Measurements from ENCODE around the gene BMPER.

Gene BMPER

GRCh38 chr7:34158368-34159153 is 253.2 kb downstream of the BMPER start:
- no peaks in the 10 kb centered on the region for H3K4me1 ChIP-seq (ENCODE audit: control insufficient read depth, insufficient read depth, low read length)
- H3K9me3 ChIP-seq (ENCODE audit: control insufficient read depth, insufficient read depth, low read depth, low read length) = no peaks in the 10 kb centered on the region
- CTCF ChIA-PET = interaction anchor here (0.6 to 1.6 kb wide), 5 partner anchors 13 to 379 kb away, joined by 3 to 6 read pairs (median 3); no protein-coding TSS in a partner anchor
- no peak overlapping the region for H3K27ac ChIP-seq (ENCODE audit: extremely low read depth, low read depth, low read length)
- H3K4me3 ChIP-seq (ENCODE audit: low read depth, low read length) = no peak overlapping the region
- TF ChIP-seq MEIS1 (CRISPR knock-in tag; IDR thresholded peaks at IDR 0.05; ENCODE audit: borderline replicate concordance) = no peak
- TF ChIP-seq ZNF558 (tag by site-specific recombination; IDR thresholded peaks at IDR 0.05) = no peak
- TF ChIP-seq, protein P1, sequence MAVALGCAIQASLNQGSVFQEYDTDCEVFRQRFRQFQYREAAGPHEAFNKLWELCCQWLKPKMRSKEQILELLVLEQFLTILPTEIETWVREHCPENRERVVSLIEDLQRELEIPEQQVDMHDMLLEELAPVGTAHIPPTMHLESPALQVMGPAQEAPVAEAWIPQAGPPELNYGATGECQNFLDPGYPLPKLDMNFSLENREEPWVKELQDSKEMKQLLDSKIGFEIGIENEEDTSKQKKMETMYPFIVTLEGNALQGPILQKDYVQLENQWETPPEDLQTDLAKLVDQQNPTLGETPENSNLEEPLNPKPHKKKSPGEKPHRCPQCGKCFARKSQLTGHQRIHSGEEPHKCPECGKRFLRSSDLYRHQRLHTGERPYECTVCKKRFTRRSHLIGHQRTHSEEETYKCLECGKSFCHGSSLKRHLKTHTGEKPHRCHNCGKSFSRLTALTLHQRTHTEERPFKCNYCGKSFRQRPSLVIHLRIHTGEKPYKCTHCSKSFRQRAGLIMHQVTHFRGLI (tag by site-specific recombination; IDR thresholded peaks at IDR 0.05) = no peak
- TF ChIP-seq ZBTB49 (tag by site-specific recombination; IDR thresholded peaks at IDR 0.05; ENCODE audit: low read depth) = no peak
- TF ChIP-seq HOXC10 (CRISPR knock-in tag; IDR thresholded peaks at IDR 0.05) = no peak
- TF ChIP-seq ZNF362 (tag by site-specific recombination; IDR thresholded peaks at IDR 0.05) = no peak
- H3K36me3 ChIP-seq (ENCODE audit: control insufficient read depth in 2 of 2, insufficient read depth in 1 of 2, low read length in 2 of 2) = no peaks in the 10 kb centered on the region
- POLR2A ChIA-PET = no interaction called here

DNA sequence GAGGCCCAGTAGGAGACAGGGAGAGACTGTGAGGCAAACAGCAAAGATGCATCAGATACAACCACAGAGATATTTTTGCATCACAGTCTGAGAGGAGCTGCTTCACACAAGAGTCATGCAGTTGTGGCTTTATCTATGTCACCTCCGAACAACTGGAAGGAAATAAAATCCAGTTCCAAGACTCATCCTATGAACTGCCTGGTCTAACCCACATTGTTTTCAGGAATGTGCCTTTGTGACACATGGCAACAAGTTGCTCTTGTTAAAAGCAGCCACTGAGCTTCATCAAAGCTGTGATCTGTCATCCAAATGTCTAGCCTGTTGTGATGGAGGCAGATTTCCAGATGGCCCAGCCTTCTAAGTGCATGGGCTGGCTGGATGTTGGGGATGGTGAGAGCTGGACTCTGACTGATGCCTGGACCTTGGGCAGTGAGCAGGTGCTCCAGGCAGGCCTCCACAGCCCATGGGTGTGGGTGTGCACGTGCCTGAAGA is 255.0 kb downstream of the BMPER start:
- TF ChIP-seq SCRT2 (tag by site-specific recombination; IDR thresholded peaks at IDR 0.05) (0 out of 2 replicates have a peak, but pooled peaks have one; percentile 14), ZNF404 (tag by site-specific recombination; IDR thresholded peaks at IDR 0.05) (no peak)
- CTCF ChIA-PET = interaction anchor here (0.6 to 1.5 kb wide), 2 partner anchors 34 to 161 kb away, joined by 5 read pairs; no protein-coding TSS in a partner anchor
- POLR2A ChIA-PET = no interaction called here
- Histone ChIP-seq H3K4me1 (ENCODE audit: control insufficient read depth, insufficient read depth, low read length) (no peaks in the 10 kb centered on the region), H3K9me3 (ENCODE audit: control insufficient read depth, insufficient read depth, low read depth, low read length) (no peaks in the 10 kb centered on the region), H3K4me3 (ENCODE audit: low read depth, low read length) (no peak overlapping the region), H3K27ac (ENCODE audit: extremely low read depth, low read depth, low read length) (no peak overlapping the region), H3K36me3 (ENCODE audit: control insufficient read depth in 2 of 2, insufficient read depth in 1 of 2, low read length in 2 of 2) (no peaks in the 10 kb centered on the region)

- Histone ChIP-seq H3K27ac (ENCODE audit: extremely low read depth, low read depth, low read length) (no peak overlapping the region), H3K36me3 (ENCODE audit: control insufficient read depth in 2 of 2, insufficient read depth in 1 of 2, low read length in 2 of 2) (no peaks in the 10 kb centered on the region), H3K9me3 (ENCODE audit: control insufficient read depth, insufficient read depth, low read depth, low read length) (no peaks in the 10 kb centered on the region), H3K4me1 (ENCODE audit: control insufficient read depth, insufficient read depth, low read length) (no peaks in the 10 kb centered on the region), H3K4me3 (ENCODE audit: low read depth, low read length) (no peak overlapping the region)
- CTCF ChIA-PET = interaction anchor here (0.7 kb wide), 1 partner anchor 74 kb away, joined by 5 read pairs; no protein-coding TSS in a partner anchor
- POLR2A ChIA-PET = no interaction called here
- TF ChIP-seq ZNF121 (tag by site-specific recombination; IDR thresholded peaks at IDR 0.05) = no peak
Observed at GRCh38 chr7:34162027-34162565, 256.8 kb downstream of the BMPER start.

- H3K9me3 ChIP-seq (ENCODE audit: control insufficient read depth, insufficient read depth, low read depth, low read length) = no peaks in the 10 kb centered on the region
- POLR2A ChIA-PET = no interaction called here
- no peak overlapping the region for H3K4me3 ChIP-seq (ENCODE audit: low read depth, low read length)
- H3K4me1 ChIP-seq (ENCODE audit: control insufficient read depth, insufficient read depth, low read length) = no peaks in the 10 kb centered on the region
- no peak overlapping the region for H3K27ac ChIP-seq (ENCODE audit: extremely low read depth, low read depth, low read length)
- CTCF ChIA-PET = interaction anchor here (0.7 to 1.2 kb wide), 2 partner anchors 23 to 28 kb away, joined by 3 read pairs; no protein-coding TSS in a partner anchor
- H3K36me3 ChIP-seq (ENCODE audit: control insufficient read depth in 2 of 2, insufficient read depth in 1 of 2, low read length in 2 of 2) = no peaks in the 10 kb centered on the region
- TF ChIP-seq ZNF324 (tag by site-specific recombination; IDR thresholded peaks at IDR 0.05) (no peak), ZNF473 (tag by site-specific recombination; IDR thresholded peaks at IDR 0.05) (no peak), CTCF (tag by site-specific recombination; IDR thresholded peaks at IDR 0.05) (no peak), PRDM6 (tag by site-specific recombination; IDR thresholded peaks at IDR 0.05) (no peak), ZNF16 (tag by site-specific recombination; IDR thresholded peaks at IDR 0.05; ENCODE audit: low read depth) (no peak), EGR2 (tag by site-specific recombination; IDR thresholded peaks at IDR 0.05; ENCODE audit: low read depth) (no peak)
Observed at GRCh38 chr7:34162677-34163076, 257.3 kb downstream of the BMPER start.
